Neural cell (in vitro differentiated cells): ENCODE measurements around the gene STEAP4. TPM values are rescaled to one million over a fixed set of nuclear protein-coding genes. Genes with fewer than 3 reads are reported as not detected.

ENCODE experiments used
- H2AFZ ChIP-seq: fragments of 200-600, 300-800 bp; sonication (generic), shearing (Covaris generic); 2 replicates; pipeline ENCODE4 v1.6.0; 2014; ENCODE audit warnings: low read depth, mild to moderate bottlenecking, antibody characterized with exemption, low read length, moderate library complexity
- H3F3A ChIP-seq: fragments of 200-600 bp; shearing (Covaris generic); 2 replicates; pipeline ENCODE4 v1.6.1; 2016; ENCODE audit warnings: mild to moderate bottlenecking, moderate library complexity, mixed read lengths, antibody characterized with exemption, low read length; ENCODE audit not compliant: insufficient read depth, poor library complexity, severe bottlenecking
- H3K27ac ChIP-seq: fragments of 200-600, 300-800 bp; sonication (generic), shearing (Covaris generic); 2 replicates; pipeline ENCODE4 v1.5.1; 2014; ENCODE audit warnings: mild to moderate bottlenecking, low read length, moderate library complexity
- H3K27me3 ChIP-seq: fragments of 300-800, 200-600 bp; sonication (generic), shearing (Covaris generic); 2 replicates; pipeline ENCODE4 v1.6.0; 2014; ENCODE audit warnings: mild to moderate bottlenecking, low read depth, low read length, moderate library complexity; ENCODE audit not compliant: insufficient read depth
- H3K36me3 ChIP-seq: fragments of 300-800, 200-600 bp; sonication (generic), shearing (Covaris generic); 2 replicates; pipeline ENCODE4 v1.5.1; 2014; ENCODE audit warnings: mild to moderate bottlenecking, antibody characterized with exemption, low read length, moderate library complexity; ENCODE audit not compliant: insufficient read depth
- H3K4me2 ChIP-seq: fragments of 300-800, 200-600 bp; sonication (generic), shearing (Covaris generic); 2 replicates; pipeline ENCODE4 v1.6.0; 2014; ENCODE audit warnings: mild to moderate bottlenecking, low read length
- H3K4me3 ChIP-seq: fragments of 300-800, 200-600 bp; sonication (generic), shearing (Covaris generic); 2 replicates; pipeline ENCODE4 v1.5.1; 2014; ENCODE audit warnings: mild to moderate bottlenecking, low read length, moderate library complexity
- H3K79me2 ChIP-seq: fragments of 200-600 bp; shearing (Covaris generic); replicated peaks from 2 replicates; pipeline ENCODE4 v1.6.0; 2014; ENCODE audit warnings: mild to moderate bottlenecking, low read length, moderate library complexity; ENCODE audit not compliant: insufficient read depth
- H3K9ac ChIP-seq: fragments of 300-800, 200-600 bp; sonication (generic), shearing (Covaris generic); 2 replicates; pipeline ENCODE4 v1.6.1; 2016; ENCODE audit warnings: mild to moderate bottlenecking, low read length, mixed read lengths
- H3K9me2 ChIP-seq: fragments of 200-600 bp; shearing (Covaris generic); 2 replicates; pipeline ENCODE4 v1.6.1; 2016; ENCODE audit warnings: mild to moderate bottlenecking, low read length, mixed read lengths; ENCODE audit not compliant: insufficient read depth
- H3K9me3 ChIP-seq: fragments of 200-600, 300-800 bp; sonication (generic), shearing (Covaris generic); 2 replicates; pipeline ENCODE4 v1.6.1; 2016; ENCODE audit warnings: mild to moderate bottlenecking, mixed run types, low read length, moderate library complexity, mixed read lengths
- H4K20me1 ChIP-seq: fragments of 200-600 bp; shearing (Covaris generic); 2 replicates; pipeline ENCODE4 v1.6.1; 2016; ENCODE audit warnings: mild to moderate bottlenecking, mixed run types; ENCODE audit not compliant: insufficient read depth
- CTCF ChIP-seq: fragments of 450-650 bp; IDR thresholded peaks from 2 replicates; pipeline ENCODE4 v1.5.1; 2014; ENCODE audit warnings: antibody characterized with exemption, mild to moderate bottlenecking, moderate library complexity; ENCODE audit not compliant: poor library complexity, severe bottlenecking
- EP300 ChIP-seq: fragments of 450-650 bp; conservative IDR thresholded peaks from 2 replicates; pipeline ENCODE4 v1.6.1; 2014; ENCODE audit warnings: antibody characterized with exemption, mild to moderate bottlenecking, moderate library complexity; ENCODE audit not compliant: poor library complexity, severe bottlenecking
- EZH2 ChIP-seq: fragments of 200-600, 300-800 bp; shearing (Covaris generic), sonication (generic); IDR thresholded peaks from 2 replicates; pipeline ENCODE4 v1.6.1; 2014; ENCODE audit warnings: antibody characterized with exemption, low read length, borderline replicate concordance, mild to moderate bottlenecking; ENCODE audit not compliant: insufficient read depth, poor library complexity, severe bottlenecking
- MXI1 ChIP-seq: fragments of 450-650 bp; conservative IDR thresholded peaks from 2 replicates; pipeline ENCODE4 v1.6.1; 2014; ENCODE audit warnings: antibody characterized with exemption, mild to moderate bottlenecking; ENCODE audit not compliant: poor library complexity, severe bottlenecking
- POLR2AphosphoS5 ChIP-seq: IDR thresholded peaks from 2 replicates; pipeline ENCODE4 v1.6.1; 2012
- RAD21 ChIP-seq: fragments of 450-650 bp; conservative IDR thresholded peaks from 2 replicates; pipeline ENCODE4 v1.6.1; 2014; ENCODE audit warnings: antibody characterized with exemption, mild to moderate bottlenecking, moderate library complexity
- REST ChIP-seq: IDR thresholded peaks from 2 replicates; pipeline ENCODE4 v1.6.1; 2012; ENCODE audit warnings: borderline replicate concordance
- SMC3 ChIP-seq: fragments of 450-650 bp; conservative IDR thresholded peaks from 2 replicates; pipeline ENCODE4 v1.6.1; 2014; ENCODE audit warnings: antibody characterized with exemption, mild to moderate bottlenecking, moderate library complexity; ENCODE audit not compliant: poor library complexity
- TAF1 ChIP-seq: IDR thresholded peaks from 2 replicates; pipeline ENCODE4 v1.6.1; 2012; ENCODE audit warnings: low read depth
- polyA plus RNA-seq: library from polyadenylated mRNA; depleted of rRNA; stranded (reverse); fragments of >200 nt; gene quantifications from 2 replicates; pipeline ENCODE4 v1.2.3, GENCODE V29; 2014

STEAP4 gene
- polyA plus RNA-seq, 1 donor from 2014 or later, result not detected

- H3K27me3 ChIP-seq, result no peaks in the 10 kb centered on the region
- H3F3A ChIP-seq, result no peaks in the 10 kb centered on the region
These were observed 62.4 kb downstream of the STEAP4 start for GRCh38 chr7:88244258-88244657.

DNA sequence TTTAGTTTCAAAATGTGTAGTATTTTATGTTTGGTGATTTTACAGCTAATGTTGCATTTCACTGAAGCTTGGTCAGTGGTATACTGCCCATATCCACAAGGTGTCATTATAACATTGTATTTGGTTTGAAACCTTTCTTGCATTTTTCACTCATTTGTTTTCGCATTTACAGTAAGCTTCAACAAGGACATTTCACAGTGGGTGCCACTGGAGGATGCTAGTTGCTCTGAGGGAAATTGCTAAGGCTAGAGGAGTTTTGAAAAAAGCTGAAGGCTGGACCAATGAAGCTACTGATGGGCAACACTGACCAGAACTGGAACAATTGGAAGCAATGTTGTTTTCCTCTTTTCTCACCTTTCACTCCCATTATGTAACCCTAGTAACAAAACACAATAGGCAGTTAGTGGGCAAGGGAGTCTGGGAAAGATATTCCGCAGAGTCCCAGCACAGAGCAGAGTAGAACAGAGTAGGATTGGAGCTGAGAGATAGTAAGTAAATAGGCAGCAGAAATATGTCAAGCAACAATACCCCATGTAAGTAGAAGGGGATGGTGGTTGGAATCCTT is 63.3 kb downstream of the STEAP4 start:
- no peaks in the 10 kb centered on the region for H3F3A ChIP-seq
- H3K4me3 ChIP-seq, result no peak overlapping the region
- H3K4me2 ChIP-seq, result no peak overlapping the region
- H3K36me3 ChIP-seq, result no peaks in the 10 kb centered on the region
- H3K9me3 ChIP-seq, result no peaks in the 10 kb centered on the region
- TF ChIP-seq REST (no peak), CTCF (peak; percentile 98), EZH2 (no peak), POLR2AphosphoS5 (peak; percentile 30), SMC3 (peak; percentile 99), EP300 (peak; percentile 41), MXI1 (no peak), TAF1 (no peak), RAD21 (peak; percentile 99)
- H3K27ac ChIP-seq, result no peak overlapping the region
- H3K9ac ChIP-seq, result no peak overlapping the region
- H2AFZ ChIP-seq, result no peak overlapping the region
- H3K9me2 ChIP-seq, result no peaks in the 10 kb centered on the region
- H4K20me1 ChIP-seq, result no peaks in the 10 kb centered on the region
- H3K79me2 ChIP-seq, result no peaks in the 10 kb centered on the region
- no peaks in the 10 kb centered on the region for H3K27me3 ChIP-seq

More at GRCh38 chr7:88244258-88244657, 62.4 kb downstream of the STEAP4 start:
- Histone ChIP-seq H3K79me2 (no peaks in the 10 kb centered on the region), H3K36me3 (no peaks in the 10 kb centered on the region), H3K9me2 (no peaks in the 10 kb centered on the region), H3K4me2 (no peak overlapping the region), H3K9ac (no peak overlapping the region), H2AFZ (no peak overlapping the region), H3K27ac (no peak overlapping the region), H3K9me3 (no peaks in the 10 kb centered on the region), H4K20me1 (no peaks in the 10 kb centered on the region), H3K4me3 (no peak overlapping the region)
- TF ChIP-seq MXI1, result no peak

DNA sequence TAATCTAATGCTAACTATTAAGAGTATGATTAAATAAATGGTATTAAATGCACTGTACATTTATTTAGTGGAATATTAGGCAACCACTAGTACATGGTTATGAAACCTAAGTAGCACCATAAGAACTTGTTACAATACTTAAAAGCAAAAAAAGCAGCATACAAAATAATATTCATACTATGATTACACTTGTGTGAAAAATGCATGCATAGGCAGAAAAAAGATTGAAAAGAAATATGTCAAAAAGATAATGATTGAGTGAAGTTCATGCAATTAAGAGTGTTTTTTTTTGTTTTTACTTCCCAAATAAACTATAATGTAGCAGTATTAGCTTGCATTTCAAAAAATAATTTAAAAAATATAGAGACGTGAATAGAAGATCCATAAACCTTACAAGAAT is 66.8 kb downstream of the STEAP4 start:
- no peaks in the 10 kb centered on the region for H3K27me3 ChIP-seq
- no peaks in the 10 kb centered on the region for H4K20me1 ChIP-seq
- H3K4me2 ChIP-seq, result no peak overlapping the region
- no peak for TF ChIP-seq REST
- no peak for TF ChIP-seq TAF1
- TF ChIP-seq CTCF, result no peak
- TF ChIP-seq POLR2AphosphoS5, result no peak
- no peak for TF ChIP-seq RAD21
- no peak overlapping the region for H3K4me3 ChIP-seq
- no peaks in the 10 kb centered on the region for H3K9me3 ChIP-seq
- H3K9me2 ChIP-seq, result no peaks in the 10 kb centered on the region
- H2AFZ ChIP-seq, result no peak overlapping the region
- no peak overlapping the region for H3K27ac ChIP-seq
- H3F3A ChIP-seq, result no peaks in the 10 kb centered on the region
- no peaks in the 10 kb centered on the region for H3K36me3 ChIP-seq
- no peaks in the 10 kb centered on the region for H3K79me2 ChIP-seq
- no peak overlapping the region for H3K9ac ChIP-seq
